Osteocyte (in vitro differentiated cells): Measurements from ENCODE around the gene INPP4B. TPM values are rescaled to one million over a fixed set of nuclear protein-coding genes. Genes with fewer than 3 reads are reported as not detected.

ENCODE experiments used
- DNase-seq: peaks from one replicate; pipeline ENCODE4 v3.0.0; 2021; ENCODE audit warnings: mixed read lengths; ENCODE audit not compliant: unreplicated experiment; ENCODE audit errors: extremely low spot score
- H3K27ac Mint-ChIP-seq: one replicate; pipeline ENCODE4 v1.8.0; 2021; ENCODE audit warnings: mild to moderate bottlenecking, mixed read lengths; ENCODE audit not compliant: unreplicated experiment
- H3K27me3 Mint-ChIP-seq: one replicate; pipeline ENCODE4 v1.8.0; 2021; ENCODE audit warnings: mixed read lengths; ENCODE audit not compliant: unreplicated experiment
- H3K36me3 Mint-ChIP-seq: one replicate; pipeline ENCODE4 v1.8.0; 2021; ENCODE audit warnings: mixed read lengths; ENCODE audit not compliant: unreplicated experiment
- H3K4me1 Mint-ChIP-seq: one replicate; pipeline ENCODE4 v1.8.0; 2021; ENCODE audit warnings: mixed read lengths; ENCODE audit not compliant: unreplicated experiment
- H3K4me3 Mint-ChIP-seq: one replicate; pipeline ENCODE4 v1.8.0; 2021; ENCODE audit warnings: mild to moderate bottlenecking, moderate library complexity, mixed read lengths; ENCODE audit not compliant: unreplicated experiment
- H3K9me3 Mint-ChIP-seq: one replicate; pipeline ENCODE4 v1.8.0; 2021; ENCODE audit warnings: mixed read lengths; ENCODE audit not compliant: unreplicated experiment
- total RNA-seq: library from RNA; stranded (reverse); gene quantifications from 2 replicates; pipeline ENCODE4 v1.2.1, GENCODE V29; 2021
- TF ChIP-seq, protein P1 (sequence below): fragments of 200-600 bp; sonication (generic); IDR thresholded peaks from 2 replicates; pipeline ENCODE4 v1.5.0; 2021; ENCODE audit warnings: antibody characterized with exemption, mild to moderate bottlenecking, moderate library complexity

The INPP4B gene
- total RNA-seq, 1 donor from 2014 or later: 10.9 TPM

DNA sequence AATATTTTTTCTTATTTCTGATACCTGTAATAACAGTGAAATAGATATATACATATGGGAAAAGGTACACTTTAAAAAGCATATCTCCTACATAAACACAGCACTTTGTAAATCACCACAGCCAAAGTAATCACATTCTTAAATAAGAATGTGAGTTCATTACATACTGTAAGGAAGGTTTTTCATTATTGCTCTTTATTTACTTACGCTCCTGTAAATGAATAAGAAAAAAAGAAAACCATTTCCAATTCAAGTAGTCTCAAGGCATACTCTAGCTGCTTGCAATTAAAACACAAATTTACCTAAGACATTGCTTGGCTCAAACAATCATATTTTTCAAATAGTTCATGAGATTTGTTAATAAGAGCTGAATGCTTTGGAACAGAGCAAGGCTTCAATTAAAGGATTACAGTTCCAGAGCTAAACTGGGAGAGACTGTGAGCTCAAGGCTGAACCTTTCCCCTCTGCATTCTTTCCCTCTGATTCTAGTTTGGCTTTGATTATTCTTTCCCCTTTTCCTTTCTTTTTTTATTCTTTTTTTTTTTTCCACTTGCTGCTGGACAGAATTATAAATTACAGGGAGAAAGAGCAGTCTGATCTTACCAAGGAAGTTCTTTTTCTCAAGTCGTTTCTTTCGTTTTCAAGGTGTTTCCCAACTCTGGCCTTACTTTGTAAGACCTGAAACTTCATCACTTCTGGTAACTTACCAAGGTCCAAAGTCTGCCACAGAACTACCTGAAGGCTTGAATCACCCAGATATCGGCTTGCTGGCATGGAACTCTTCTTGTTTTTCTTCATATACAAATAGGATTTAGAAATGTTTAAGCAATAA, 278.3 kb downstream of the INPP4B start:
- H3K9me3 Mint-ChIP-seq: peaks cover 6% of the 10 kb centered on the region
- peaks cover 13% of the 10 kb centered on the region for H3K4me1 Mint-ChIP-seq
- H3K27ac Mint-ChIP-seq: peak overlapping the region; percentile 37
- TF ChIP-seq, protein P1, sequence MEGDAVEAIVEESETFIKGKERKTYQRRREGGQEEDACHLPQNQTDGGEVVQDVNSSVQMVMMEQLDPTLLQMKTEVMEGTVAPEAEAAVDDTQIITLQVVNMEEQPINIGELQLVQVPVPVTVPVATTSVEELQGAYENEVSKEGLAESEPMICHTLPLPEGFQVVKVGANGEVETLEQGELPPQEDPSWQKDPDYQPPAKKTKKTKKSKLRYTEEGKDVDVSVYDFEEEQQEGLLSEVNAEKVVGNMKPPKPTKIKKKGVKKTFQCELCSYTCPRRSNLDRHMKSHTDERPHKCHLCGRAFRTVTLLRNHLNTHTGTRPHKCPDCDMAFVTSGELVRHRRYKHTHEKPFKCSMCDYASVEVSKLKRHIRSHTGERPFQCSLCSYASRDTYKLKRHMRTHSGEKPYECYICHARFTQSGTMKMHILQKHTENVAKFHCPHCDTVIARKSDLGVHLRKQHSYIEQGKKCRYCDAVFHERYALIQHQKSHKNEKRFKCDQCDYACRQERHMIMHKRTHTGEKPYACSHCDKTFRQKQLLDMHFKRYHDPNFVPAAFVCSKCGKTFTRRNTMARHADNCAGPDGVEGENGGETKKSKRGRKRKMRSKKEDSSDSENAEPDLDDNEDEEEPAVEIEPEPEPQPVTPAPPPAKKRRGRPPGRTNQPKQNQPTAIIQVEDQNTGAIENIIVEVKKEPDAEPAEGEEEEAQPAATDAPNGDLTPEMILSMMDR: no peak
- H3K4me3 Mint-ChIP-seq: no peak overlapping the region
- DNase-seq: no peak
- no peaks in the 10 kb centered on the region for H3K36me3 Mint-ChIP-seq
- no peaks in the 10 kb centered on the region for H3K27me3 Mint-ChIP-seq

DNA sequence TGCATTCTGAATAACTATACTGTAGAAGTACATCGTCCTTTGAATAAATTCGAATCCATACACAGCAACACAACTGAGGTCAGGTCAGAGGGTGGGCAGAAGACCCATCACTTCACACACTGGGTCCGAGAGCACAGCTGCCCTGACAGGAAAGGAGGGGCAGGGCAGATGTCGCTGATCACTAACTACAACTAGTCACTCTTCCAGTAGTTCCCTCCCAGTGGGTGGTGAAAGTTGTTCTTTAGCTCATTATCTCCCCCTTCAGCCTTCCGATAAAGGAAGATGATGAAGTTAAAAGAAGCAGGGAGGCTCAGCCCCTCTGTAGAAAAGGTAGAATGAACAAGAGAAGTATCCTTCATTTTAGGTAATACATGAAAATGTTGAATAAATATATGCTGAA, 278.9 kb downstream of the INPP4B start:
- Mint-ChIP-seq H3K9me3 (peaks cover 6% of the 10 kb centered on the region), H3K4me3 (no peak overlapping the region), H3K36me3 (no peaks in the 10 kb centered on the region), H3K4me1 (peaks cover 13% of the 10 kb centered on the region), H3K27me3 (no peaks in the 10 kb centered on the region), H3K27ac (no peak overlapping the region)
- no peak for DNase-seq
- TF ChIP-seq, protein P1: no peak

DNA sequence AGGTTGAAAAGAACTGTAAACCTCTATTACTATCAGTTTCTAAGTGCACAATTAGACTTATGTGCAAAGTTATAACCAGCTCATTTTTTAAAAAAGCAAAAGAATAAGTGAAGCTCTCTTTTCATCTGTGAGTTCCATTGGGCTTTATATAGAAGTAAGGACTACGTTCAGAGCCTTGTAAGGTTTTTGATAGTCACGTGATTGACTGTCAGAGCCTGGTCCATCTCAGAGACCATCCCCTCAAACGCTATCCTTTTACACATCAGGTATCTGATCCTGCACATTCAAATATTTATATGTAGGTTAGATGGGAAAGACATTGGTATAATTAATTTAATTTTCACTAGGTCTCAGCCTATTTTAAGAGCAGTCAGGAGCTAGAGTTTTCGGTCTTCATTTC, 279.3 kb downstream of the INPP4B start:
- H3K4me3 Mint-ChIP-seq: no peak overlapping the region
- H3K9me3 Mint-ChIP-seq: peaks cover 6% of the 10 kb centered on the region
- H3K4me1 Mint-ChIP-seq: peaks cover 13% of the 10 kb centered on the region
- no peaks in the 10 kb centered on the region for H3K36me3 Mint-ChIP-seq
- no peak overlapping the region for H3K27ac Mint-ChIP-seq
- no peaks in the 10 kb centered on the region for H3K27me3 Mint-ChIP-seq
- TF ChIP-seq, protein P1: no peak
- no peak for DNase-seq

DNA sequence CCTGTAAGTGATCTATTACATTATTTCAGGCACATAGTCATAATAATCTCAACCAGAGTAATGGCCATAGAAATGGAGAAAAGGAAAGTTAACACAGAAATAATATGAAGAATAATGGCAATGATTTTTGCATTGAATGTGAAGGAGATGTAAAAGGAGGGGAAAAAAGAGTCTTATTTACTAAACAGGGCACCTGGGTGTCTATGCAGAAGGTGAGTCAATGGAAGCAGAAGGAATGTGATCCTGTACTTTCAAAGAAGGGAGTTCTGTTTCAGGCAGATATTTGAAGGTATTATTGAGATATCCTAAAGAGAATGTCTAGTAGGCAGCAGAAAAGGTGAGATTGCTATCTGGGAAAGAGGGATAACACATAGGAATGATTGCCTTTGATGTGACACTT, 279.9 kb downstream of the INPP4B start:
- DNase-seq: no peak
- TF ChIP-seq, protein P1: no peak
- no peak overlapping the region for H3K27ac Mint-ChIP-seq
- H3K27me3 Mint-ChIP-seq: no peaks in the 10 kb centered on the region
- no peaks in the 10 kb centered on the region for H3K36me3 Mint-ChIP-seq
- H3K4me3 Mint-ChIP-seq: no peak overlapping the region
- H3K4me1 Mint-ChIP-seq: peaks cover 13% of the 10 kb centered on the region
- peaks cover 6% of the 10 kb centered on the region for H3K9me3 Mint-ChIP-seq

DNA sequence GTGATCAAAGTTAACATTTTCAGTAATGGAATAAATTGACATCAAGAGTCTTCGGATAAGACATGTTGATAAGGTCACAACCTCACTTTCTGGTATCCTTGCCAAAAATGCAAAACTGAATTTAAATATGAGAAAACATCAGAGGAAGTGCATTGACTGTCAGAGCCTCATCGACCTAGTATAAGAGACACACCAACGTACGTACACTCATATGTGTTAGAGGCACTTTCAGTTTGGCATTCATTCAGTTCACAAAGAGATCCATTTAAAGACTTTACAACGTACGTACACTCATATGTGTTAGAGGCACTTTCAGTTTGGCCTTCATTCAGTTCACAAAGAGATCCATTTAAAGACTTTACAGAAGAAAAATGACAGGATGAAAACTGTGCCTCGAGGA, 280.3 kb downstream of the INPP4B start:
- H3K4me1 Mint-ChIP-seq: peaks cover 13% of the 10 kb centered on the region
- H3K27me3 Mint-ChIP-seq: no peaks in the 10 kb centered on the region
- H3K27ac Mint-ChIP-seq: no peak overlapping the region
- no peak for DNase-seq
- no peaks in the 10 kb centered on the region for H3K36me3 Mint-ChIP-seq
- peaks cover 6% of the 10 kb centered on the region for H3K9me3 Mint-ChIP-seq
- TF ChIP-seq, protein P1: no peak
- H3K4me3 Mint-ChIP-seq: no peak overlapping the region
